ENCODE measurements around the gene CD36. TPM values are rescaled to one million over a fixed set of nuclear protein-coding genes. Genes with fewer than 3 reads are reported as not detected.

Gene CD36
- total RNA-seq, 4 donors from 2014 or later = 210 to 375 (median 311) TPM

DNA sequence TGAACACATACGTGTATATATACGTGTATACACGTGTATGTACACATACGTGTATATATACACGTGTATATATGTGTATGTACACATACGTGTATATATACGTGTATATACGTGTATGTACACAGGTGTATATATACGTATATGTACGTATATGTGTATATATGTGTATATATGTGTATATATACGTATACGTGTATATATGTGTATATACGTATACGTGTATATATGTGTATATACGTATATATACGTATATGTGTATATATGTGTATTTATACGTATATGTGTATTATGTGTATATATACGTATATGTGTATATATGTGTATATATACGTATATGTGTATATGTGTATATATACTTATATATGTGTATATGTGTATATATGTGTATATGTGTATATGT, 44.3 kb downstream of the CD36 start:
- no peak overlapping the region for H3K27ac ChIP-seq
- DNase-seq (no peak), ATAC-seq (no peak)
- in situ Hi-C loops (cut with MboI; ENCODE audit: low sequenced_read_pairs in 4 of 4) = loop anchor here in 1 of 4 donors (25.0 kb wide), 1 partner anchor 580 kb away; no protein-coding TSS in a partner anchor
- no peaks in the 10 kb centered on the region for H3K36me3 ChIP-seq
- intact Hi-C loops (cut with DNase I; ENCODE audit: low total_unique reads) = loop anchor here (5.0 kb wide), 1 partner anchor 255 kb away; no protein-coding TSS in a partner anchor
- TF ChIP-seq, protein P1, sequence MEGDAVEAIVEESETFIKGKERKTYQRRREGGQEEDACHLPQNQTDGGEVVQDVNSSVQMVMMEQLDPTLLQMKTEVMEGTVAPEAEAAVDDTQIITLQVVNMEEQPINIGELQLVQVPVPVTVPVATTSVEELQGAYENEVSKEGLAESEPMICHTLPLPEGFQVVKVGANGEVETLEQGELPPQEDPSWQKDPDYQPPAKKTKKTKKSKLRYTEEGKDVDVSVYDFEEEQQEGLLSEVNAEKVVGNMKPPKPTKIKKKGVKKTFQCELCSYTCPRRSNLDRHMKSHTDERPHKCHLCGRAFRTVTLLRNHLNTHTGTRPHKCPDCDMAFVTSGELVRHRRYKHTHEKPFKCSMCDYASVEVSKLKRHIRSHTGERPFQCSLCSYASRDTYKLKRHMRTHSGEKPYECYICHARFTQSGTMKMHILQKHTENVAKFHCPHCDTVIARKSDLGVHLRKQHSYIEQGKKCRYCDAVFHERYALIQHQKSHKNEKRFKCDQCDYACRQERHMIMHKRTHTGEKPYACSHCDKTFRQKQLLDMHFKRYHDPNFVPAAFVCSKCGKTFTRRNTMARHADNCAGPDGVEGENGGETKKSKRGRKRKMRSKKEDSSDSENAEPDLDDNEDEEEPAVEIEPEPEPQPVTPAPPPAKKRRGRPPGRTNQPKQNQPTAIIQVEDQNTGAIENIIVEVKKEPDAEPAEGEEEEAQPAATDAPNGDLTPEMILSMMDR (IDR thresholded peaks at IDR 0.05 in 4 of 5, conservative IDR thresholded peaks at IDR 0.05 in 1 of 5) = no peak
- TF ChIP-seq POLR2A (IDR thresholded peaks at IDR 0.05) = no peak
- H3K4me1 ChIP-seq = peaks cover 8 to 15% of the 10 kb centered on the region in 2 donors
- no peak overlapping the region for H3K4me3 ChIP-seq
- H3K9me3 ChIP-seq = no peaks in the 10 kb centered on the region
- no peaks in the 10 kb centered on the region for H3K27me3 ChIP-seq

DNA sequence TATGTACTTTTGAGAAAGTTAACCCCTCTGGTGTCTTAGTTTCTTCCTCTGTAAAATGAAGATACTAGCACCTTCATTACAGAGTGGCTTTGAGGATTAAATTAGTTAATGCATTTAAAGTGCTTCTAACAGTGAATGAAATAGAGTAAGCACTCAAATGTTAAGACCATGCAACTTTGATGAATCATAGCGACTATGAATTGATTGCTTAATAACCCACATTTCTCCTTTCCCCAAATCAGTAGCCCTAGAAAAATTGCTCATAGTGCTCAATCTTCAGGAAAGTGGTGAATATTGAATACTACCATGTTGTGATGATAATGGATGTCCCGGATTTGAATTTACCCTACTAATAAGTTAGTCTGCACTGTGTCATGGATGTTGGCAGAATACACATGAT, 48.1 kb downstream of the CD36 start:
- in situ Hi-C loops (cut with MboI; ENCODE audit: low sequenced_read_pairs in 4 of 4) = loop anchor here in 1 of 4 donors (25.0 kb wide), 1 partner anchor 576 kb away; no protein-coding TSS in a partner anchor
- TF ChIP-seq POLR2A (IDR thresholded peaks at IDR 0.05) = no peak
- TF ChIP-seq, protein P1 (IDR thresholded peaks at IDR 0.05 in 4 of 5, conservative IDR thresholded peaks at IDR 0.05 in 1 of 5) = no peak
- no peak for ATAC-seq

DNA sequence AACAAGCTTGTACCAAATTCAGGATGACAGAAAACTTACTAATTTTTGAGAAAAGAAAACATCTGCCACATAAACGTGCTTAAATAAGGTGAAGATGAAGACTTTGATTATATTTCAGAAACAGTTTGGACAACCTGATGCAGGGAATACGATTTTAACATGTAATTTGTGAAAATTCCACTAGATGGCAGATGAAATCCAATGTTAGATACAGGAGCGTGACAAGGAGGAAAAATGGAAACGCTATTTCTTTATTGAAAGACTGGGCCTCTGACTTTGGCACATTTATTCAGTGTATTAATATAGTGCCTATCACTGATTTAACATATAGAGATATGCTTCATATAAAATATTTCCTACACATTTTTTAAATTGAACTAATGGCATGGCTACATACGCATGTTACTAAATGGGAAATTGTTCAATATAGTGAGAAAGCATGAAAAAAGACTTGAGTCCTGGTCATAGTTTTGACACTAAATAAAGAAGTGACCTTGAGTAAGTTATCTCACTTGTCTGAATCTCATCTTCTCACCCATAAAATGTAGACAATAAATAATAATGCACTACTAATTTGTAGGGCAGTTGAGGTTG, 60.7 kb downstream of the CD36 start:
- in situ Hi-C loops (cut with MboI; ENCODE audit: low sequenced_read_pairs in 4 of 4) = loop anchor here in 2 of 4 donors (5.0 to 25.0 kb wide), 2 partner anchors 563 to 773 kb away; no protein-coding TSS in a partner anchor
- no peaks in the 10 kb centered on the region for H3K27me3 ChIP-seq

More for the DNA sequence above, 48.1 kb downstream of the CD36 start:
- intact Hi-C loops (cut with DNase I; ENCODE audit: low total_unique reads) = no loop called here
- Histone ChIP-seq H3K27me3 (no peaks in the 10 kb centered on the region), H3K4me1 (no peaks in the 10 kb centered on the region), H3K27ac (no peak overlapping the region), H3K9me3 (no peaks in the 10 kb centered on the region), H3K4me3 (no peak overlapping the region), H3K36me3 (no peaks in the 10 kb centered on the region)
- no peak for DNase-seq

DNA sequence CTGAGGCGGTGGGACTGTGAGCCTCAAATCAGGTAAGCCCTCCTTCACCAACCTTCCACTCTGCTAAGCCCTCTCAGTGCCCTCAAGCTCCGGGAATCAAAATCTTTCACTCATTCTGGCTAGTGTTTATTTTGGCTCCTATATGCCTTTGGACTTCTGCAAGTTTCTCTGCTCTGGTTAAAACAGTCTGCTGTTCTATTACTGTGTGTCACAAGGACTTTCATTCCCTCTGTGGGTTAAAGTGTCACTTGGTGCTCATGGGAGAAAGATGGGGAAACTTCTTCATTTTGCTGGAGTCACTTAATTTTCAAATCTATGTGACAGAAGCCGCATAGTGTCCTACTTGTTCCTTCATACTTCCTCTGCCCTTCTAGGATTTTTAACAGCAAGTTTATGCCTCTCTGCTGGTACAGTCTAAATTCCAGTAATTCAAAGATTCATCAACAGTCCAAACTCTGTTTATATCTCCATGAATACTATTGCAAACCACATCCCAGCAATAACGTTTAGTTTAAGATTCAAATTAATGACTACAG, 61.3 kb downstream of the CD36 start:
- Histone ChIP-seq H3K4me1 (no peaks in the 10 kb centered on the region), H3K4me3 (no peak overlapping the region), H3K27ac (no peak overlapping the region), H3K36me3 (no peaks in the 10 kb centered on the region), H3K9me3 (no peaks in the 10 kb centered on the region), H3K27me3 (no peaks in the 10 kb centered on the region)
- ATAC-seq = no peak
- TF ChIP-seq, protein P1 (IDR thresholded peaks at IDR 0.05 in 4 of 5, conservative IDR thresholded peaks at IDR 0.05 in 1 of 5) = no peak
- no peak for TF ChIP-seq POLR2A (IDR thresholded peaks at IDR 0.05)
- no peak for DNase-seq
- intact Hi-C loops (cut with DNase I; ENCODE audit: low total_unique reads) = loop anchor here (1.0 kb wide), 2 partner anchors 558 to 771 kb away; no protein-coding TSS in a partner anchor
- in situ Hi-C loops (cut with MboI; ENCODE audit: low sequenced_read_pairs in 4 of 4) = loop anchor here (5.0 to 25.0 kb wide), 4 partner anchors 563 to 773 kb away; no protein-coding TSS in a partner anchor

More for the DNA sequence above, 60.7 kb downstream of the CD36 start:
- peak; percentile 65 to 80 for ATAC-seq
- DNase-seq = no peak
- H3K9me3 ChIP-seq = no peaks in the 10 kb centered on the region
- no peaks in the 10 kb centered on the region for H3K4me1 ChIP-seq
- H3K36me3 ChIP-seq = no peaks in the 10 kb centered on the region
- intact Hi-C loops (cut with DNase I; ENCODE audit: low total_unique reads) = loop anchor here (1.0 kb wide), 2 partner anchors 558 to 771 kb away; no protein-coding TSS in a partner anchor
- no peak overlapping the region for H3K27ac ChIP-seq
- no peak for TF ChIP-seq POLR2A (IDR thresholded peaks at IDR 0.05)
- TF ChIP-seq, protein P1 (IDR thresholded peaks at IDR 0.05 in 4 of 5, conservative IDR thresholded peaks at IDR 0.05 in 1 of 5) = peak; percentile 64 to 74 (median 68)
- no peak overlapping the region for H3K4me3 ChIP-seq

All from gastrocnemius medialis (tissue), 4 donors.